ENCODE data around the gene SOX8.

GRCh38 chr16:1011316-1012082, 29.9 kb downstream of the SOX8 start:
- TF ChIP-seq TARDBP (IDR thresholded peaks at IDR 0.05) (no peak), FOXA1 (IDR thresholded peaks at IDR 0.05) (no peak), ARNT (IDR thresholded peaks at IDR 0.05) (no peak), FOXM1 (IDR thresholded peaks at IDR 0.05; ENCODE audit: borderline replicate concordance) (no peak), PKNOX1 (IDR thresholded peaks at IDR 0.05) (no peak), SP1 (IDR thresholded peaks at IDR 0.05) (no peak), SUZ12 (IDR thresholded peaks at IDR 0.05) (no peak), ZNF384 (IDR thresholded peaks at IDR 0.05) (no peak), ELF4 (IDR thresholded peaks at IDR 0.05) (no peak), FOXK2 (IDR thresholded peaks at IDR 0.05) (no peak), NFRKB (IDR thresholded peaks at IDR 0.05) (no peak), BHLHE40 (IDR thresholded peaks at IDR 0.05; ENCODE audit: borderline replicate concordance) (no peak), CTBP1 (IDR thresholded peaks at IDR 0.05; ENCODE audit: borderline replicate concordance) (no peak)
